GM21381 (cell line): Measurements from ENCODE around the gene SMC3.

Experiments
- ATAC-seq: cut with Tn5 transposase; IDR thresholded peaks from one replicate; pipeline ENCODE4 v1.9.1; 2021; ENCODE audit warnings: mild to moderate bottlenecking, moderate library complexity; ENCODE audit not compliant: unreplicated experiment

Gene SMC3

GRCh38 chr10:110644598-110645462, 77.3 kb downstream of the SMC3 start:
- no peak for ATAC-seq

- no peak for ATAC-seq
These were observed 79.1 kb downstream of the SMC3 start for GRCh38 chr10:110646417-110647135.

GRCh38 chr10:110647136-110647430, 79.6 kb downstream of the SMC3 start:
- no peak for ATAC-seq

- ATAC-seq: no peak
These were observed 81.3 kb downstream of the SMC3 start for GRCh38 chr10:110648692-110649346.

- no peak for ATAC-seq
These were observed 82.1 kb downstream of the SMC3 start for GRCh38 chr10:110649347-110650264.

- ATAC-seq: no peak
These were observed 82.8 kb downstream of the SMC3 start for GRCh38 chr10:110650265-110650668.

- ATAC-seq: peak; percentile 59
These were observed 83.8 kb downstream of the SMC3 start for GRCh38 chr10:110651044-110651958.

- no peak for ATAC-seq
These were observed 85.1 kb downstream of the SMC3 start for GRCh38 chr10:110652475-110653118.
